A549 (cell line): Measurements from ENCODE around the gene TTC7B.

Experiments
- CBX8 ChIP-seq: fragments of 200-600 bp; sonication (generic); IDR thresholded peaks from 2 replicates; pipeline ENCODE4 v1.6.1; 2016
- CEBPB ChIP-seq, 2 experiments: fragments of >200 bp in 1 of 2; sonication (Bioruptor Twin) in 1 of 2; formaldehyde crosslinking in 1 of 2; IDR thresholded peaks; 2 replicates each; pipeline ENCODE4 v1.6.1; 2012 to 2016
- EP300 ChIP-seq, 2 experiments: fragments of >200 bp; sonication (Bioruptor Twin); formaldehyde crosslinking; IDR thresholded peaks; 2 replicates in 1 of 2; 3 replicates in 1 of 2; pipeline ENCODE4 v1.6.1; 2016 to 2017
- HOXA7 ChIP-seq: fragments of 250-450 bp; sonication (Bioruptor Pico); IDR thresholded peaks from 2 replicates; pipeline ENCODE4 v1.5.0; 2020; ENCODE audit warnings: mild to moderate bottlenecking, moderate library complexity
- NR3C1 ChIP-seq: fragments of >200 bp; sonication (Bioruptor Twin); formaldehyde crosslinking; IDR thresholded peaks from 3 replicates; pipeline ENCODE4 v1.6.1; 2017
- POLR2A ChIP-seq: IDR thresholded peaks from 2 replicates; pipeline ENCODE4 v1.6.1; 2012; ENCODE audit warnings: mild to moderate bottlenecking, low read length
- RAD21 ChIP-seq, 2 experiments: fragments of >200 bp in 1 of 2; sonication (Bioruptor Twin) in 1 of 2; formaldehyde crosslinking in 1 of 2; IDR thresholded peaks in 1 of 2; conservative IDR thresholded peaks in 1 of 2; 2 replicates in 1 of 2; 3 replicates in 1 of 2; pipeline ENCODE4 v1.6.1; 2012 to 2018; ENCODE audit warnings: inconsistent platforms in 1 of 2
- TF ChIP-seq, protein P1 (sequence below): fragments of 150-350 bp; IDR thresholded peaks from 2 replicates; pipeline ENCODE4 v1.6.1; 2014; ENCODE audit warnings: low read depth, mild to moderate bottlenecking, low read length
- TF ChIP-seq, protein P2 (sequence below): fragments of >200 bp; sonication (Bioruptor Twin); formaldehyde crosslinking; IDR thresholded peaks from 3 replicates; pipeline ENCODE4 v1.5.1; 2016
- TF ChIP-seq, protein P3 (sequence below): fragments of 200-600 bp; sonication (generic); IDR thresholded peaks from 2 replicates; pipeline ENCODE4 v1.6.1; 2016; ENCODE audit warnings: antibody characterized with exemption, mild to moderate bottlenecking, moderate library complexity

DNA sequence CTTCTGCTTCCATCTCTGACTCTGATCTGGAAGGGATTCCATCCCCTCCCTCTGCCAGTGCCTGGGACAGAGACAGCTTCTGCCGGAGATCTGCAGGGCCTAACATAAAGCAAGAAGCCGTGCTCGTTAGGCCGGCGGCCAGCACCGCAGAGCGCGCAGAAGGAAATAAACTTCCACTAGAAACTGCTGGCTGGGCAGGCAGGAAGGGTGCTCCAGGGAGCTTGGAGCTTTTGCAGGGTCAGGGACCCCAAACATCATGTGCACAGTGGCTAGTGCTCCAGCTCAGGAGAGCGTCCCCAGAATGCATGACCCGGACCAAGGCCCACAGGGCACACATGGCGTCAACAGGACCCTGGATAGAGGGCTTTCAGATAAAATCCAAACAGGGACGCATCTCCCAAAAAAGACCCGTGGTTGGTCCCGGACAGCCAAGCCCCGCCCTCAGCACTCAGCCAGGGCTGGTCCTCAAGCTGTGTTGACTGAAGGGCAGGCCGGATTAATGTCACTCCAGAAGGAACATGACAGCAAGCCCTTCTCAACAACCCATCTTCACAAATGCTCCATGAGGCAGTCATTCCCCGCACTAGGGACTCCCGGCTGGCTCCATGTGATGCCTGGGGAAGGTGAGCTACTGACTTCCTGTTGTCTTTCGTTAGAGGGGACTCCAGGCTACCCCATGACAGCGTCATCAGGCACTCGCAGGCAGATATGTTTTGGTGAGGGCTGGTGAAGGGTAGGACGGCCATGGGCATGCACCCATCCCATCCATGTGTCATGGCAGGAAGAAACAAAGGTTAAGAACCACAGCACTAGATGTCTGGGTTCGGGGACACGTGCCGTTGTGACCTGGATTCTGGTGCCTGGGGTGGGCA lies 297.9 kb downstream of the TTC7B start:
- TF ChIP-seq CBX8 (no peak), CEBPB (IDR thresholded peaks at IDR 0.05) (no peak), POLR2A (no peak), RAD21 (conservative IDR thresholded peaks at IDR 0.05 in 1 of 2, IDR thresholded peaks at IDR 0.05 in 1 of 2) (no peak), NR3C1 (no peak), EP300 (IDR thresholded peaks at IDR 0.05) (no peak), HOXA7 (CRISPR knock-in tag) (no peak)
- TF ChIP-seq, protein P1, sequence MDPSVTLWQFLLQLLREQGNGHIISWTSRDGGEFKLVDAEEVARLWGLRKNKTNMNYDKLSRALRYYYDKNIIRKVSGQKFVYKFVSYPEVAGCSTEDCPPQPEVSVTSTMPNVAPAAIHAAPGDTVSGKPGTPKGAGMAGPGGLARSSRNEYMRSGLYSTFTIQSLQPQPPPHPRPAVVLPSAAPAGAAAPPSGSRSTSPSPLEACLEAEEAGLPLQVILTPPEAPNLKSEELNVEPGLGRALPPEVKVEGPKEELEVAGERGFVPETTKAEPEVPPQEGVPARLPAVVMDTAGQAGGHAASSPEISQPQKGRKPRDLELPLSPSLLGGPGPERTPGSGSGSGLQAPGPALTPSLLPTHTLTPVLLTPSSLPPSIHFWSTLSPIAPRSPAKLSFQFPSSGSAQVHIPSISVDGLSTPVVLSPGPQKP: no peak
- TF ChIP-seq, protein P2, sequence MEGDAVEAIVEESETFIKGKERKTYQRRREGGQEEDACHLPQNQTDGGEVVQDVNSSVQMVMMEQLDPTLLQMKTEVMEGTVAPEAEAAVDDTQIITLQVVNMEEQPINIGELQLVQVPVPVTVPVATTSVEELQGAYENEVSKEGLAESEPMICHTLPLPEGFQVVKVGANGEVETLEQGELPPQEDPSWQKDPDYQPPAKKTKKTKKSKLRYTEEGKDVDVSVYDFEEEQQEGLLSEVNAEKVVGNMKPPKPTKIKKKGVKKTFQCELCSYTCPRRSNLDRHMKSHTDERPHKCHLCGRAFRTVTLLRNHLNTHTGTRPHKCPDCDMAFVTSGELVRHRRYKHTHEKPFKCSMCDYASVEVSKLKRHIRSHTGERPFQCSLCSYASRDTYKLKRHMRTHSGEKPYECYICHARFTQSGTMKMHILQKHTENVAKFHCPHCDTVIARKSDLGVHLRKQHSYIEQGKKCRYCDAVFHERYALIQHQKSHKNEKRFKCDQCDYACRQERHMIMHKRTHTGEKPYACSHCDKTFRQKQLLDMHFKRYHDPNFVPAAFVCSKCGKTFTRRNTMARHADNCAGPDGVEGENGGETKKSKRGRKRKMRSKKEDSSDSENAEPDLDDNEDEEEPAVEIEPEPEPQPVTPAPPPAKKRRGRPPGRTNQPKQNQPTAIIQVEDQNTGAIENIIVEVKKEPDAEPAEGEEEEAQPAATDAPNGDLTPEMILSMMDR: no peak
- TF ChIP-seq, protein P3, sequence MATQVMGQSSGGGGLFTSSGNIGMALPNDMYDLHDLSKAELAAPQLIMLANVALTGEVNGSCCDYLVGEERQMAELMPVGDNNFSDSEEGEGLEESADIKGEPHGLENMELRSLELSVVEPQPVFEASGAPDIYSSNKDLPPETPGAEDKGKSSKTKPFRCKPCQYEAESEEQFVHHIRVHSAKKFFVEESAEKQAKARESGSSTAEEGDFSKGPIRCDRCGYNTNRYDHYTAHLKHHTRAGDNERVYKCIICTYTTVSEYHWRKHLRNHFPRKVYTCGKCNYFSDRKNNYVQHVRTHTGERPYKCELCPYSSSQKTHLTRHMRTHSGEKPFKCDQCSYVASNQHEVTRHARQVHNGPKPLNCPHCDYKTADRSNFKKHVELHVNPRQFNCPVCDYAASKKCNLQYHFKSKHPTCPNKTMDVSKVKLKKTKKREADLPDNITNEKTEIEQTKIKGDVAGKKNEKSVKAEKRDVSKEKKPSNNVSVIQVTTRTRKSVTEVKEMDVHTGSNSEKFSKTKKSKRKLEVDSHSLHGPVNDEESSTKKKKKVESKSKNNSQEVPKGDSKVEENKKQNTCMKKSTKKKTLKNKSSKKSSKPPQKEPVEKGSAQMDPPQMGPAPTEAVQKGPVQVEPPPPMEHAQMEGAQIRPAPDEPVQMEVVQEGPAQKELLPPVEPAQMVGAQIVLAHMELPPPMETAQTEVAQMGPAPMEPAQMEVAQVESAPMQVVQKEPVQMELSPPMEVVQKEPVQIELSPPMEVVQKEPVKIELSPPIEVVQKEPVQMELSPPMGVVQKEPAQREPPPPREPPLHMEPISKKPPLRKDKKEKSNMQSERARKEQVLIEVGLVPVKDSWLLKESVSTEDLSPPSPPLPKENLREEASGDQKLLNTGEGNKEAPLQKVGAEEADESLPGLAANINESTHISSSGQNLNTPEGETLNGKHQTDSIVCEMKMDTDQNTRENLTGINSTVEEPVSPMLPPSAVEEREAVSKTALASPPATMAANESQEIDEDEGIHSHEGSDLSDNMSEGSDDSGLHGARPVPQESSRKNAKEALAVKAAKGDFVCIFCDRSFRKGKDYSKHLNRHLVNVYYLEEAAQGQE: no peak
